Muscle of leg (tissue), 11 donors: ENCODE results near the gene PMPCA. TPM values are rescaled to one million over a fixed set of nuclear protein-coding genes. Genes with fewer than 3 reads are reported as not detected.
A peak's percentile ranks its signal among the peaks of the same experiment; 100 is the strongest.

ENCODE experiments used
- DNase-seq: peaks from one replicate; pipeline ENCODE4 v3.0.0; 2013
- H3K27ac ChIP-seq: one replicate; pipeline ENCODE4 v1.5.1; 2013; ENCODE audit warnings: mild to moderate bottlenecking, low read length, control low read depth
- H3K27me3 ChIP-seq: one replicate; pipeline ENCODE4 v1.6.1; 2013; ENCODE audit warnings: low read length; ENCODE audit not compliant: control insufficient read depth, insufficient read depth
- H3K36me3 ChIP-seq: one replicate; pipeline ENCODE4 v1.6.1; 2013; ENCODE audit warnings: low read length; ENCODE audit not compliant: control insufficient read depth, insufficient read depth
- H3K4me1 ChIP-seq: one replicate; pipeline ENCODE4 v1.6.1; 2013; ENCODE audit warnings: low read length; ENCODE audit not compliant: control insufficient read depth, insufficient read depth
- H3K4me3 ChIP-seq: one replicate; pipeline ENCODE4 v1.5.1; 2013; ENCODE audit warnings: low read length, control low read depth
- H3K9me3 ChIP-seq: replicated peaks from 2 replicates; pipeline ENCODE4 v1.6.1; 2013; ENCODE audit warnings: low read depth, low read length; ENCODE audit not compliant: control insufficient read depth
- WGBS: methylation state at CpG from one replicate; pipeline ENCODE4 v1.1.5; 2013; ENCODE audit warnings: missing lambda C conversion rate; ENCODE audit not compliant: insufficient coverage; 5-methylcytosine and 5-hydroxymethylcytosine counted together
- polyA plus RNA-seq, 8 donors: library from polyadenylated mRNA; unstranded; fragments of 120-200 nt; gene quantifications; one replicate each; pipeline versions ENCODE4 v1.2.1 to v1.2.3, GENCODE V29; 2013; ENCODE audit warnings: inconsistent platforms in 1 of 8, low replicate concordance in 1 of 8; ENCODE audit not compliant: insufficient read length in 8 of 8, insufficient read depth in 1 of 8
- total RNA-seq: library from RNA; stranded (reverse); fragments of 120-200 nt; gene quantifications from one replicate; pipeline ENCODE4 v1.2.4, GENCODE V29; 2013

Gene PMPCA
- total and polyA plus RNA-seq, 9 donors: 24.6 to 49.9 (median 40.4) TPM

GRCh38 chr9:136394312-136395019, 16.0 kb upstream of the PMPCA start:
- Histone ChIP-seq H3K9me3 (no peaks in the 10 kb centered on the region), H3K27ac (no peak overlapping the region), H3K36me3 (peaks cover 84% of the 10 kb centered on the region), H3K4me3 (no peak overlapping the region), H3K27me3 (no peaks in the 10 kb centered on the region), H3K4me1 (peaks cover 11% of the 10 kb centered on the region)
- DNase-seq: no peak
- 81% methylated on average over 21 of the region's 21 CpGs for WGBS

DNA sequence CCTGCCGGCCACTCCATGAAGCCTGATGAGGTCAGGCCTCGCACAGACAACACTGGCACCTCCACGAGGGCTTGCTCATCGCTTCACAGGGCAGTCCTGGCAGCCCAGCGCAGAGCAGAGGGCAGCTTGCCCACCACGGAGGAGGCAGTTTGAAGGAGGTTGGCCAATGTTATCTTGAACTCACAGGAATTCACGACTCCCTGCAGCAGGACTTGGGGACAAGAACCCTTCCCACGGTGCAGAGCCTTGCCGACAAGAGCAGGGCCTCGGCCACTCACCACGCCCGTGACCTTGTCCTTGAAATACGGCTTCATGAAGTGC, 15.5 kb upstream of the PMPCA start:
- Histone ChIP-seq H3K27me3 (no peaks in the 10 kb centered on the region), H3K36me3 (peaks cover 79% of the 10 kb centered on the region), H3K4me1 (peaks cover 12% of the 10 kb centered on the region), H3K27ac (no peak overlapping the region), H3K4me3 (no peak overlapping the region), H3K9me3 (no peaks in the 10 kb centered on the region)
- DNase-seq: no peak
- 98% methylated on average over 11 of the region's 13 CpGs for WGBS

GRCh38 chr9:136395345-136396218, 14.9 kb upstream of the PMPCA start:
- H3K27ac ChIP-seq: no peak overlapping the region
- H3K36me3 ChIP-seq: peaks cover 77% of the 10 kb centered on the region
- no peak overlapping the region for H3K4me3 ChIP-seq
- peaks cover 16% of the 10 kb centered on the region for H3K4me1 ChIP-seq
- H3K9me3 ChIP-seq: no peaks in the 10 kb centered on the region
- DNase-seq: no peak
- H3K27me3 ChIP-seq: no peaks in the 10 kb centered on the region
- 85% methylated on average over 17 of the region's 26 CpGs for WGBS

DNA sequence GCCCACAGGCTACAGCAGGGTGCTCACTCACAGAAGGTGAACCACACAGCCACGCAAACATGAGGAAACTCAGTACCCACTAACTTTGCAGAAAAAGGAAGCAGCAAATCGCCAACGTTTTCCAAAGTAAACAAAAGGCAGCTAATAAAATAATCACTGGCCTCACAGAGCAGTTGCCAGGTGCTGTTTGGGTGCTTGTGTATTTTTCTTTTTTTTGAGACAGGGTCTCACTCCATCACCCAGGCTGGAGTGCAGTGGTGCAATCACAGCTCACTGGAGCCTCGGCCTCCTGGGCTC, 14.3 kb upstream of the PMPCA start:
- no peak overlapping the region for H3K27ac ChIP-seq
- DNase-seq: no peak
- no peaks in the 10 kb centered on the region for H3K27me3 ChIP-seq
- WGBS: 89% methylated on average over 1 of the region's 4 CpGs
- H3K36me3 ChIP-seq: peaks cover 75% of the 10 kb centered on the region
- H3K4me1 ChIP-seq: peaks cover 18% of the 10 kb centered on the region
- H3K9me3 ChIP-seq: no peaks in the 10 kb centered on the region
- H3K4me3 ChIP-seq: no peak overlapping the region

- H3K27ac ChIP-seq: no peak overlapping the region
- H3K27me3 ChIP-seq: no peaks in the 10 kb centered on the region
- H3K36me3 ChIP-seq: peaks cover 68% of the 10 kb centered on the region
- H3K4me1 ChIP-seq: peaks cover 18% of the 10 kb centered on the region
- DNase-seq: no peak
- no peak overlapping the region for H3K4me3 ChIP-seq
- 67% methylated on average over 1 of the region's 6 CpGs for WGBS
- H3K9me3 ChIP-seq: no peaks in the 10 kb centered on the region
Measured at GRCh38 chr9:136397643-136398042, 12.8 kb upstream of the PMPCA start.

DNA sequence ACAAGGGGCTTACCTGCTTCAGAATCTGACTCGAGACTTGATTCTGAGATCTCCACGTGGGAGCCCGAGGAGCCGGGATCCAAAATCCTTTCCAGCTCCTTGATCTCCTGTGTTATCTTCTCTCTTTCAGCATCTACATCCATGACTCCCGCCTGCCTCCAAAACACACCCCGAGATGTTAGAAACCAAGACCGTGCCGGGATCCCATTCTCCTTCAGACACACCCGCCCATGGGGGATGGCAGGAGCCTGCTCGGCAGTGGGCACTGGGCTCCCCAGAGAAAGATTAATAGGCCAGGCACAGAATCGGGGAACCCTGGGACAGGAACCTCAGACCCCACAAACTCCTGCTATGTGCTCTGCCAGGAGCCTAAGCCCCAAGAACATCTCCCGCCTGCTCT, 12.2 kb upstream of the PMPCA start:
- H3K4me1 ChIP-seq: peaks cover 18% of the 10 kb centered on the region
- H3K36me3 ChIP-seq: peaks cover 61% of the 10 kb centered on the region
- 83% methylated on average over 12 of the region's 12 CpGs for WGBS
- no peak for DNase-seq
- H3K27me3 ChIP-seq: no peaks in the 10 kb centered on the region
- no peak overlapping the region for H3K4me3 ChIP-seq
- H3K27ac ChIP-seq: no peak overlapping the region
- H3K9me3 ChIP-seq: no peaks in the 10 kb centered on the region

DNA sequence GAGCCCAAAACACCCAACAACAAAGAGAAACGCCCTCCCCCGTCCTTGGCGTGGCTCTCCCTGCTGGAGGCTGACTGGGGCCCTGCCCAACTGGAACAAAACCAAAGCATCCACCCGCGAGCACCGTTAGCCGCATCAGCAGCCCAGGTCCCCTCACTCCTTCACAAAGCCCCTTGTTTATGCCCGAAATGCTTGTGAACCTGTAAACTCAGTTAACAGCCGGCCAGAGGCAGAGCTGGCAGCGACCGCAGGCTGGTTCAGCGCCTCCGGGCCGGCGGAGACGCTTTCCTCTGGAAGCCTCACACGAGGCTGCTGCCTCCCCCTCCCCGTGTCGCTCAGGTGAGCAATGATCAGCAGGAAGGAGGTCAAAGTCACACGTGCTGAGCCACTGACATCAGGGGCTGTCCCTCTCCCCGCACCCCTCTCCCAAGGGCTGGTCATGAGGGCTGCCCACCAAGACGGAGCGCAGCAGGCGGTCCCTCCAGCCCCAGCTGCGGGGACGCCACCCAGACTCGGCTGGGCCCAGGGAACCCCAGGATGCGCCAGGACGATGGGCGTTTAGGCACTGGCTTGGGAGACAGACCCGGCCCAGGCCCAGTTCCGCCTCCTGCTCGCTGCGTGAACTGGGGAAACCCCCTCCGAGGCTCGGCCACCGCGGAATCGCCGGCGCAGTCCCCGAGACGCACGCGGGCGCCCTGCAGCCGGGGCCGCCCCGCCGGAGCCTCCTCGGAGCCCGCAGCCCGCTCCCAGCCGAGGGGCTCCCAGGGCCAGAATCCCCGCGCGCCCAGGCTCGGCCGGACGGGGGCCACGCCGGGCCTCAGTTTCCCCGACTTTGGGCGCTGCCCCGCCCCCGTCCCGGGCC, 11.1 kb upstream of the PMPCA start:
- DNase-seq: no peak
- Histone ChIP-seq H3K27me3 (no peaks in the 10 kb centered on the region), H3K4me3 (peak overlapping the region; percentile 59), H3K4me1 (peaks cover 18% of the 10 kb centered on the region), H3K27ac (no peak overlapping the region), H3K9me3 (no peaks in the 10 kb centered on the region), H3K36me3 (peaks cover 60% of the 10 kb centered on the region)
- 1% methylated on average over 67 of the region's 67 CpGs for WGBS

DNA sequence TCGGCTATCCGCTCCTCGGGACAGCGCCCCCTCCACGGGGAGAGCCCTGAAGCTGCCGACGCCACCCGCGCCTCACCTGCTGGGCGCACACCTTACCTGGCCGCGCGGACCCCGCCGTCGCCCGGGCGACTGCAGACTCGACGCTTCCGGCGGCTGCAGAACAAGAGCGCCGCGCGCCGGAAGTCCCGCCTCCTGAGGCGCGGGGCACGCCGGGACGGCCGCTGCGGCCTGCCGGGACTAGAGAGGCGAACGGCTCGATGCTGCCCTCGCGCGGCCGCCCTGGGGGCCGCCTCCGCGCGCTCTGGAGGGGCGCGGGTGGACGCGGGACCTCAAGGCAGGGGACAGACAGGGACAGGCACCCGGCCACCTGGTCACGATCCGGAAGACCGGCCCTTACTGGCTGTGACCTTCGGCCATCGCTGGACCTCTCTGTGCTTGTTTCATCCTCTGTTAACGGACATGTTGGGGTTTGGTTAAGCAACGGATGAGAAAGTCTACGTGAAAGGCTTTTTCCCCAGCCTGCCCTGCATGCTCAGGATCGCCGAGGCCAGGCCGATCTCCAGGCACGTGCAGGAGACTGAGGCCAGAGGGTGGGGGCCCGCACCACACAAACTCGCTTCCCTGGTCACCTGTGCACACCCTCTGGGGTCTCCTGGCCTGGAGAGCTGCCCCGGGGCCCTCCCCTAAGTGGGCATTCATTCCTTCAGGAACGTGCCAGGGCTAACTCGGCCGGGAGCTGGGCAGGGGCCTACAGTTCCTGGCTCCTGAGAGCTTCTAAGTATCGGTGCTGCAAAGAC, 10.2 kb upstream of the PMPCA start, which contains the start of gene SNAPC4:
Gene SNAPC4 (minus strand): TSS at position 133 of the 797 bp plus-strand sequence. CDS start 1,742 bp downstream, outside the sequence.
- 6% methylated on average over 68 of the region's 71 CpGs for WGBS
- Histone ChIP-seq H3K9me3 (no peaks in the 10 kb centered on the region), H3K27ac (no peak within 1 kb of the TSS), H3K27me3 (no peaks in the 10 kb centered on the region), H3K4me1 (peaks cover 18% of the 10 kb centered on the region), H3K4me3 (peak within 1 kb of the TSS; percentile 59), H3K36me3 (peaks cover 60% of the 10 kb centered on the region)
- peak; percentile 94 for DNase-seq

DNA sequence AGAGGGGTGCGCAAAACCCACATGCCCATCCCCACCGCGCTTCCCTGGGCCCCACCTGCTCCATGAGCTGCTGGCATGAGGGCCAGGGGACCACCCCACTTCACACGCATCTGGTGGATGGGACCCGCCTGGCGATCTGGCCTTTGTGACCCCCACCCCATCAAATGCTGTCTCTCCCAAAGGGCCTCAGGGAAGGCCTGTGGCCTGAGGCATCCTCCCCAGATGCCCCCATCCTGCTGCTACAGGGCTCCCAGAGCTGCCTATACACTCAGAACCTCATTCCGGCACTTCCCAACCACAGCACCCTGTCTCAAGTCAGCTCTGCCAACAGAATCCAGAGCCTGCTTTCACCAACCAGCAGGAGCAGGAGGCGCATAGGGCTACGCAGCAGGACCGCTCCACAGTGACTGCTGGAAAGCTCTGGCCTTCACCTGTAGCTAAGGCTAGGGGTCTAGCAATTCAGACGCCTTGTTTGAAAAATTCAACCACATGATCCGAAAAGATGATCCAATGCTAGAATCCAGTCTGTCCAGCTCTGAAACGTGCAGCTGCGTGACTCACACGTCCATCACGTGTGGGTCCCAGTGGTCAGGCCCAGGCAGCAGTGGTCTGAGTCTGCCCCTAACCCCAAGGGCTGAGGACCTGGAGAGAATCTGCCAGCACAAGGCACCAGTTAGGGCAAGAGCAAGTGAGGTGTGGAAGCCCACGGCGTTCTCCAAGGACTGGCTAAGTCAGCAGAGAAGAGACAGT, 9.1 kb upstream of the PMPCA start:
- no peak for DNase-seq
- 85% methylated on average over 14 of the region's 18 CpGs for WGBS
- Histone ChIP-seq H3K4me3 (no peak overlapping the region), H3K27me3 (no peaks in the 10 kb centered on the region), H3K4me1 (peaks cover 18% of the 10 kb centered on the region), H3K9me3 (no peaks in the 10 kb centered on the region), H3K36me3 (peaks cover 52% of the 10 kb centered on the region), H3K27ac (no peak overlapping the region)
